ENCODE data around the gene SMIM41.

The SMIM41 gene

GRCh38 chr12:52052468-52053186, 26.9 kb upstream of the SMIM41 start:
- DNase-seq: no peak

GRCh38 chr12:52053536-52054209, 25.8 kb upstream of the SMIM41 start:
- no peak for DNase-seq

GRCh38 chr12:52054231-52054832, 25.2 kb upstream of the SMIM41 start:
- no peak for DNase-seq

- DNase-seq: no peak
Observed at GRCh38 chr12:52054833-52055730, 24.4 kb upstream of the SMIM41 start.

- DNase-seq: no peak
Observed at GRCh38 chr12:52055731-52056711, 23.5 kb upstream of the SMIM41 start.

GRCh38 chr12:52056801-52057637, 22.5 kb upstream of the SMIM41 start:
- no peak for DNase-seq

- DNase-seq: no peak
Observed at GRCh38 chr12:52057638-52058576, 21.6 kb upstream of the SMIM41 start.

GRCh38 chr12:52058631-52059361, 20.7 kb upstream of the SMIM41 start:
- no peak for DNase-seq

GRCh38 chr12:52059582-52060497, 19.7 kb upstream of the SMIM41 start:
- DNase-seq: no peak

GRCh38 chr12:52060498-52061177, 18.9 kb upstream of the SMIM41 start:
- DNase-seq: no peak

GRCh38 chr12:52061470-52062166, 17.9 kb upstream of the SMIM41 start:
- no peak for DNase-seq

- DNase-seq: no peak
Observed at GRCh38 chr12:52062167-52063081, 17.1 kb upstream of the SMIM41 start.

GRCh38 chr12:52063082-52063924, 16.2 kb upstream of the SMIM41 start:
- no peak for DNase-seq

GRCh38 chr12:52063981-52064649, 15.4 kb upstream of the SMIM41 start:
- no peak for DNase-seq

Measured in activated CD4-positive, CD25-positive, alpha-beta regulatory T cell treated with anti-CD3 and anti-CD28 coated beads, Interleukin-2, amount 50 U/mL, for 72 hours (primary cell).